K562 (cell line): ENCODE data around the gene EIF2AK3. TPM values are rescaled to one million over a fixed set of nuclear protein-coding genes. Genes with fewer than 3 reads are reported as not detected.

Source experiments
- CBX3 ChIP-seq, 2 experiments: IDR thresholded peaks; 1 replicate in 1 of 2; 2 replicates in 1 of 2; pipeline ENCODE4 v1.6.1; 2012; ENCODE audit warnings: inconsistent platforms in 2 of 2, low read length in 2 of 2, borderline replicate concordance in 1 of 2, control low read depth in 1 of 2
- COPS2 ChIP-seq: fragments of 450-650 bp; conservative IDR thresholded peaks from 2 replicates; pipeline ENCODE4 v1.6.1; 2016; ENCODE audit warnings: mild to moderate bottlenecking, moderate library complexity
- HDAC8 ChIP-seq: fragments of 450-650 bp; IDR thresholded peaks from 2 replicates; pipeline ENCODE4 v1.6.1; 2016; ENCODE audit warnings: mild to moderate bottlenecking, missing genetic modification characterization, moderate library complexity, missing compliant biosample characterization
- HNRNPLL ChIP-seq: fragments of 200-400 bp; formaldehyde crosslinking; IDR thresholded peaks from 2 replicates; pipeline ENCODE4 v1.6.1; 2017; ENCODE audit warnings: low read length, low read depth, mild to moderate bottlenecking; ENCODE audit not compliant: poor library complexity, severe bottlenecking
- ID3 ChIP-seq, 2 experiments: fragments of 250-450 bp in 1 of 2; fragments of 450-650 bp in 1 of 2; sonication (Bioruptor Pico) in 1 of 2; IDR thresholded peaks; 2 replicates each; pipeline versions ENCODE4 v1.6.1 to v1.8.0; 2016 to 2021; ENCODE audit warnings: mild to moderate bottlenecking in 2 of 2, moderate library complexity in 2 of 2, missing compliant biosample characterization in 1 of 2, missing genetic modification characterization in 1 of 2
- L3MBTL2 ChIP-seq: fragments of 450-650 bp; IDR thresholded peaks from 2 replicates; pipeline ENCODE4 v1.6.1; 2016; ENCODE audit warnings: mild to moderate bottlenecking, moderate library complexity
- MEIS2 ChIP-seq: fragments of 450-650 bp; IDR thresholded peaks from 2 replicates; pipeline ENCODE4 v1.6.1; 2014; ENCODE audit warnings: mild to moderate bottlenecking; ENCODE audit not compliant: partially characterized antibody
- NFATC3 ChIP-seq: fragments of 450-650 bp; IDR thresholded peaks from 2 replicates; pipeline ENCODE4 v1.6.1; 2017; ENCODE audit warnings: mild to moderate bottlenecking
- NUFIP1 ChIP-seq: fragments of 450-650 bp; IDR thresholded peaks from 2 replicates; pipeline ENCODE4 v1.6.1; 2018; ENCODE audit not compliant: partially characterized antibody
- RFX5 ChIP-seq: IDR thresholded peaks from 2 replicates; pipeline ENCODE4 v1.6.1; 2011; ENCODE audit warnings: low read depth, mild to moderate bottlenecking, improper control_type of control experiment, low read length
- SFPQ ChIP-seq: fragments of 200-400 bp; formaldehyde crosslinking; IDR thresholded peaks from 2 replicates; pipeline ENCODE4 v1.6.1; 2017; ENCODE audit warnings: mild to moderate bottlenecking, low read depth, low read length, moderate library complexity
- SREBF1 ChIP-seq: fragments of 150-350 bp; IDR thresholded peaks from 2 replicates; pipeline ENCODE4 v1.6.1; 2014; ENCODE audit warnings: antibody characterized with exemption, low read depth, low read length, borderline replicate concordance
- TCF7L2 ChIP-seq: fragments of 150-350 bp; IDR thresholded peaks from 2 replicates; pipeline ENCODE4 v1.6.1; 2016; ENCODE audit warnings: low read depth, mild to moderate bottlenecking, low read length, moderate library complexity
- U2AF2 ChIP-seq: fragments of 200-400 bp; formaldehyde crosslinking; optimal IDR thresholded peaks from 2 replicates; pipeline ENCODE3; 2017; ENCODE audit warnings: low read depth, mild to moderate bottlenecking, low read length
- WHSC1 ChIP-seq: IDR thresholded peaks from one replicate; pipeline ENCODE4 v1.6.1; 2012; ENCODE audit warnings: low read length, control low read depth, inconsistent platforms
- ZBTB17 ChIP-seq: fragments of 450-650 bp; formaldehyde crosslinking; IDR thresholded peaks from 2 replicates; pipeline ENCODE4 v1.4.0; 2020; ENCODE audit warnings: mild to moderate bottlenecking
- ZC3H4 ChIP-seq: sonication (generic); formaldehyde crosslinking; IDR thresholded peaks from 2 replicates; pipeline ENCODE4 v1.9.0; 2021; ENCODE audit warnings: missing genetic modification reagents, borderline replicate concordance
- ZNF239 ChIP-seq: fragments of 250-450 bp; sonication (Bioruptor Pico); IDR thresholded peaks from 2 replicates; pipeline ENCODE4 v1.4.0; 2020; ENCODE audit warnings: mild to moderate bottlenecking
- polyA plus RNA-seq, 8 experiments: library from polyadenylated mRNA; depleted of rRNA in 4 of 8; stranded (reverse) in 5 of 8; unstranded in 3 of 8; fragments of >200 nt; fragmentation: Nextera tagmentation in 2 of 8; fragmentation: Illumina TruSeq in 1 of 8; extraction: Ambion mirVana in 2 of 8; extraction: Trizol in 1 of 8; gene quantifications; 2 replicates each; pipeline versions ENCODE4 v1.2.1 to v1.2.3, GENCODE V29; 2011 to 2014; ENCODE audit warnings: inconsistent platforms in 1 of 8, missing spikeins in 1 of 8
- total RNA-seq, 7 experiments: library from RNA; depleted of rRNA in 6 of 7; stranded (reverse); fragments of >200 nt in 6 of 7; fragmentation: Illumina TruSeq in 2 of 7; extraction: Trizol in 2 of 7; gene quantifications; 2 replicates each; pipeline versions ENCODE4 v1.2.1 to v1.2.3, GENCODE V29; 2011 to 2021; ENCODE audit warnings: low replicate concordance in 1 of 7
- TF ChIP-seq, protein P1 (sequence below): fragments of 450-650 bp; IDR thresholded peaks from 2 replicates; pipeline ENCODE4 v1.6.1; 2016; ENCODE audit warnings: borderline replicate concordance
- TF ChIP-seq, protein P2 (sequence below): fragments of 250-450 bp; sonication (Bioruptor Pico); IDR thresholded peaks from 2 replicates; pipeline ENCODE4 v1.8.0; 2021; ENCODE audit warnings: borderline replicate concordance, mild to moderate bottlenecking, moderate library complexity; ENCODE audit not compliant: poor library complexity, severe bottlenecking
- TF ChIP-seq, protein P3 (sequence below): fragments of 200-800 bp; sonication (Bioruptor generic); IDR thresholded peaks from 2 replicates; pipeline ENCODE4 v1.6.1; 2017; ENCODE audit warnings: missing genetic modification characterization, missing compliant biosample characterization

Gene EIF2AK3
- total and polyA plus RNA-seq, 9 of the 15 experiments (the other 6 are each of a cell fraction or from before 2014, with no cell fraction given) = 1.7 to 11.6 (median 7.4) TPM

DNA sequence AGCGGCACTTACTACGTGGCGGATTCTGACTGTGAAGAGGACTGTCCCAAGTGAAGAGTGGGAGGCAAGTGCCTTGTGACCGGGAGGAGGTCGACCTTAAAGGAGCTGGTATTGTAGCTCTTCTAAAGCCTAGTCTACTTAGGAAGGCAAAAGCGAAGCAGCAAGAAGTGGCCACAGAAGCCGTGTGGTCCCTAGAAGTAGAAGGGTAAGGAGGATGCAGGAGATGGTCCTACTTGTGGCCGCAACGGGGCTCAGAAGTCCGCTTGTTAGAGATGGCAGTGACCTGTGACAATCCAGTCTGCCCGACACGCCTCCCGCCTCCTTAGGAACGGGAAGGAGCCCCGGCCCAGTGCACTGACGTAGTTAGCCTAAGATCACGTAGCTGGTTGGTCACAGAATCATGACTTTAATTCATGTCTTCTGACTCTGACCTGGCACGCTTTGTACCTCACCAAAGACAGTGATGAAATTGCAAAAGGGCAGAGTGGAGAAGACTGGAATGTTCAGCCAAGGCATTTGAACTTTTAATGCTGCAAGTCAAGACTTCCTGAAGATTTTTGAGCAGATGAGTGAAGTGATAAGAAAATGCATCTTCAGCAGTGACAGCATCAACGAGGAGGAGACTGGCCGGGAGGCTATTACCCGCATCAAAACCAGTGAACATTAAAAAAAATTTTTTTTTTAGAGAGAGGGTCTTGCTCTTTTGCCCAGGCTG, 749 bp upstream of the EIF2AK3 start (continued):
- TF ChIP-seq HNRNPLL (peak; percentile 22), WHSC1 (no peak), ZNF239 (0 out of 2 replicates have a peak, but pooled peaks have one; percentile 9), MEIS2 (peak; percentile 54), ZC3H4 (no peak), ZBTB17 (CRISPR knock-in tag) (no peak), TCF7L2 (peak; percentile 67; the same call in 1 of the 2 replicates), SFPQ (no peak), ID3 (CRISPR knock-in tag; IDR thresholded peaks at IDR 0.05) (no peak), ID3 (tag; IDR thresholded peaks at IDR 0.05) (peak; percentile 55; the same call in 1 of the 2 replicates), NUFIP1 (no peak), COPS2 (no peak), SREBF1 (no peak), NFATC3 (no peak), CBX3 (IDR thresholded peaks at IDR 0.05; ENCODE audit: borderline replicate concordance in 1 of 2, low read length in 2 of 2) (peak in 1 of 2 experiments; percentile 35; a peak in 1 of 3 replicates), L3MBTL2 (peak; percentile 78), HDAC8 (no peak), RFX5 (no peak), U2AF2 (no peak)
- TF ChIP-seq, protein P1, sequence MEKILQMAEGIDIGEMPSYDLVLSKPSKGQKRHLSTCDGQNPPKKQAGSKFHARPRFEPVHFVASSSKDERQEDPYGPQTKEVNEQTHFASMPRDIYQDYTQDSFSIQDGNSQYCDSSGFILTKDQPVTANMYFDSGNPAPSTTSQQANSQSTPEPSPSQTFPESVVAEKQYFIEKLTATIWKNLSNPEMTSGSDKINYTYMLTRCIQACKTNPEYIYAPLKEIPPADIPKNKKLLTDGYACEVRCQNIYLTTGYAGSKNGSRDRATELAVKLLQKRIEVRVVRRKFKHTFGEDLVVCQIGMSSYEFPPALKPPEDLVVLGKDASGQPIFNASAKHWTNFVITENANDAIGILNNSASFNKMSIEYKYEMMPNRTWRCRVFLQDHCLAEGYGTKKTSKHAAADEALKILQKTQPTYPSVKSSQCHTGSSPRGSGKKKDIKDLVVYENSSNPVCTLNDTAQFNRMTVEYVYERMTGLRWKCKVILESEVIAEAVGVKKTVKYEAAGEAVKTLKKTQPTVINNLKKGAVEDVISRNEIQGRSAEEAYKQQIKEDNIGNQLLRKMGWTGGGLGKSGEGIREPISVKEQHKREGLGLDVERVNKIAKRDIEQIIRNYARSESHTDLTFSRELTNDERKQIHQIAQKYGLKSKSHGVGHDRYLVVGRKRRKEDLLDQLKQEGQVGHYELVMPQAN = peak; percentile 79
- TF ChIP-seq, protein P2, sequence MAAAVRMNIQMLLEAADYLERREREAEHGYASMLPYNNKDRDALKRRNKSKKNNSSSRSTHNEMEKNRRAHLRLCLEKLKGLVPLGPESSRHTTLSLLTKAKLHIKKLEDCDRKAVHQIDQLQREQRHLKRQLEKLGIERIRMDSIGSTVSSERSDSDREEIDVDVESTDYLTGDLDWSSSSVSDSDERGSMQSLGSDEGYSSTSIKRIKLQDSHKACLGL (CRISPR knock-in tag) = no peak
- TF ChIP-seq, protein P3, sequence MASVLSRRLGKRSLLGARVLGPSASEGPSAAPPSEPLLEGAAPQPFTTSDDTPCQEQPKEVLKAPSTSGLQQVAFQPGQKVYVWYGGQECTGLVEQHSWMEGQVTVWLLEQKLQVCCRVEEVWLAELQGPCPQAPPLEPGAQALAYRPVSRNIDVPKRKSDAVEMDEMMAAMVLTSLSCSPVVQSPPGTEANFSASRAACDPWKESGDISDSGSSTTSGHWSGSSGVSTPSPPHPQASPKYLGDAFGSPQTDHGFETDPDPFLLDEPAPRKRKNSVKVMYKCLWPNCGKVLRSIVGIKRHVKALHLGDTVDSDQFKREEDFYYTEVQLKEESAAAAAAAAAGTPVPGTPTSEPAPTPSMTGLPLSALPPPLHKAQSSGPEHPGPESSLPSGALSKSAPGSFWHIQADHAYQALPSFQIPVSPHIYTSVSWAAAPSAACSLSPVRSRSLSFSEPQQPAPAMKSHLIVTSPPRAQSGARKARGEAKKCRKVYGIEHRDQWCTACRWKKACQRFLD (CRISPR knock-in tag) = no peak
